Karpas-422 (cell line): ENCODE measurements around the gene HPGDS. TPM values are rescaled to one million over a fixed set of nuclear protein-coding genes. Genes with fewer than 3 reads are reported as not detected.
"Not testable (repeated sequence)": the region's sequence is repeated elsewhere in the genome, so short reads cannot be mapped to it uniquely, and the experiment has no call there.

Experiments used
- DNase-seq: peaks from one replicate; pipeline ENCODE4 v3.0.0-alpha.2; 2015
- H2AFZ ChIP-seq: fragments of 200-600 bp; sonication (generic); 2 replicates; pipeline ENCODE4 v1.6.1; 2014; ENCODE audit warnings: antibody characterized with exemption, low read length, mixed read lengths
- H3K27ac ChIP-seq: fragments of 200-600 bp; sonication (generic); 2 replicates; pipeline ENCODE4 v1.5.1; 2014; ENCODE audit warnings: mild to moderate bottlenecking, low read length, moderate library complexity
- H3K27me3 ChIP-seq: fragments of 200-600 bp; sonication (generic); 2 replicates; pipeline ENCODE4 v1.6.1; 2014; ENCODE audit warnings: low read length, mixed read lengths
- H3K36me3 ChIP-seq: fragments of 200-600 bp; sonication (generic); 2 replicates; pipeline ENCODE4 v1.6.1; 2014; ENCODE audit warnings: low read length, mixed read lengths; ENCODE audit not compliant: insufficient read depth
- H3K4me1 ChIP-seq: fragments of 200-600 bp; sonication (generic); 2 replicates; pipeline ENCODE4 v1.6.1; 2014; ENCODE audit warnings: mild to moderate bottlenecking, low read length, mixed read lengths
- H3K4me2 ChIP-seq: fragments of 200-600 bp; sonication (generic); 2 replicates; pipeline ENCODE4 v1.6.1; 2014; ENCODE audit warnings: low read length, low read depth, mild to moderate bottlenecking; ENCODE audit not compliant: poor library complexity, severe bottlenecking
- H3K4me3 ChIP-seq: fragments of 200-600 bp; sonication (generic); 2 replicates; pipeline ENCODE4 v1.5.1; 2014; ENCODE audit warnings: mild to moderate bottlenecking, antibody characterized with exemption, low read length, mixed read lengths
- H3K79me2 ChIP-seq: fragments of 200-600 bp; sonication (generic); 2 replicates; pipeline ENCODE4 v1.6.1; 2014; ENCODE audit warnings: mild to moderate bottlenecking, low read length, mixed read lengths
- H3K9ac ChIP-seq: fragments of 200-600 bp; sonication (generic); 2 replicates; pipeline ENCODE4 v1.6.0; 2014; ENCODE audit warnings: low read length
- H3K9me2 ChIP-seq: fragments of 200-600 bp; sonication (generic), shearing (Covaris generic); replicated peaks from 2 replicates; pipeline ENCODE4 v1.6.0; 2014; ENCODE audit warnings: mild to moderate bottlenecking, low read length, moderate library complexity; ENCODE audit not compliant: insufficient read depth
- H3K9me3 ChIP-seq: fragments of 300-700, 200-600 bp; sonication (generic); 2 replicates; pipeline ENCODE4 v1.6.1; 2014; ENCODE audit warnings: low read length, mixed read lengths
- H4K20me1 ChIP-seq: fragments of 200-600 bp; sonication (generic); 2 replicates; pipeline ENCODE4 v1.6.1; 2014; ENCODE audit warnings: mild to moderate bottlenecking, antibody characterized with exemption, low read length, low read depth; ENCODE audit not compliant: insufficient read depth
- total RNA-seq: library from RNA; depleted of rRNA; stranded (reverse); fragments of >200 nt; shearing (Covaris generic); gene quantifications from 2 replicates; pipeline ENCODE4 v1.2.3, GENCODE V29; 2014; ENCODE audit warnings: low replicate concordance

HPGDS gene
- total RNA-seq, 1 experiment from 2014 or later = not detected

DNA sequence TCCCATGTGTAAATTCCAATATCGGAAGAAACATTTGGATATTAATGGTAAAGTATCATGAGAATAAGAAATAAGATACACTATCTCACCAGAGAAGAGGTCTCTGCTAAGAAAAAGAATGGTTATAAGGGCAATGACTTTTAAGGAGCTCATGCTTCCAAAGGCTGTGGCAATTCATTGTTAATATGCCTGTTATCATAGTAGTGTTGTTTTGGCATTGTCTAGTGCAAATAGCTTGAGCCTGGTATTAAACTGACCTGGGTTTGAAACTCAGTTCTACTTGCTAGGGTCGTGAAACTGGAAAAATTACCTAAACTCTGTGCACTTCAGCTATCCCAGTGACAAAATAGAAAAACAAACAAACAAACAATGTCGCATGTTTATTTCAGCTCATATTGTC lies 8.8 kb downstream of the HPGDS start:
- Histone ChIP-seq H3K4me2 (no peak overlapping the region), H3K27ac (no peak overlapping the region), H3K9me2 (no peaks in the 10 kb centered on the region), H3K9me3 (no peaks in the 10 kb centered on the region), H3K4me1 (no peaks in the 10 kb centered on the region), H3K4me3 (no peak overlapping the region), H2AFZ (no peak overlapping the region), H3K36me3 (no peaks in the 10 kb centered on the region), H3K9ac (no peak overlapping the region), H3K27me3 (no peaks in the 10 kb centered on the region), H3K79me2 (no peaks in the 10 kb centered on the region), H4K20me1 (no peaks in the 10 kb centered on the region)
- DNase-seq = no peak

- no peaks in the 10 kb centered on the region for H3K9me3 ChIP-seq
- H3K27ac ChIP-seq = no peak overlapping the region
- H3K36me3 ChIP-seq = no peaks in the 10 kb centered on the region
- H3K79me2 ChIP-seq = no peaks in the 10 kb centered on the region
- no peaks in the 10 kb centered on the region for H3K27me3 ChIP-seq
- H3K9ac ChIP-seq = no peak overlapping the region
- no peak overlapping the region for H3K4me2 ChIP-seq
- H3K9me2 ChIP-seq = no peaks in the 10 kb centered on the region
- no peak for DNase-seq
- no peak overlapping the region for H3K4me3 ChIP-seq
- no peak overlapping the region for H2AFZ ChIP-seq
- H3K4me1 ChIP-seq = no peaks in the 10 kb centered on the region
- no peaks in the 10 kb centered on the region for H4K20me1 ChIP-seq
Observed at GRCh38 chr4:94332983-94333590, 9.5 kb downstream of the HPGDS start.

- Histone ChIP-seq H3K4me2 (no peak overlapping the region), H3K79me2 (no peaks in the 10 kb centered on the region), H2AFZ (no peak overlapping the region), H3K36me3 (no peaks in the 10 kb centered on the region), H3K27me3 (no peaks in the 10 kb centered on the region), H3K9me2 (no peaks in the 10 kb centered on the region), H3K9ac (no peak overlapping the region), H3K27ac (no peak overlapping the region), H3K4me1 (no peaks in the 10 kb centered on the region), H4K20me1 (no peaks in the 10 kb centered on the region), H3K4me3 (no peak overlapping the region), H3K9me3 (no peaks in the 10 kb centered on the region)
- DNase-seq = no peak
Observed at GRCh38 chr4:94329933-94330332, 12.7 kb downstream of the HPGDS start.

DNA sequence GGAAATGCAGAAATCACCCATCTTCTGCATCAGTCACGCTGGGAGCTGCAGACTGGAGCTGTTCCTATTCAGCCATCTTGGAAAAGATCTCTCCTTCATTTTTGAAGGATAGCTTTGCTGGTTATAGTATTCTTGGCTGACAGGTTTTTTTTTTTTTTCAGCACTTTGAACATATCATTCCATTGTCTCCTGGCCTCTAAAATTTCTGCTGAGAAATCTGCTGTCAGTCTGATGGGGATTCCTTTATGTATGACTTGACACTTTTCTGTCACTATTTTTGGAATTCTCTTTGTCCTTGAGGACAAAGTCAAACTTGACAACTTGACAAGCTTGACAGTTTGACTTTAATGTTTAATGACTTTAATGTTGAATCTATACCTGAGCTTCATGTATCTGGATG lies 16.8 kb downstream of the HPGDS start:
- peak; percentile 21 for DNase-seq
- H3K4me3 ChIP-seq = no peak overlapping the region
- no peaks in the 10 kb centered on the region for H4K20me1 ChIP-seq
- no peak overlapping the region for H3K9ac ChIP-seq
- no peaks in the 10 kb centered on the region for H3K36me3 ChIP-seq
- no peaks in the 10 kb centered on the region for H3K9me3 ChIP-seq
- H2AFZ ChIP-seq = no peak overlapping the region
- H3K27ac ChIP-seq = no peak overlapping the region
- no peak overlapping the region for H3K4me2 ChIP-seq
- H3K27me3 ChIP-seq = no peaks in the 10 kb centered on the region
- no peaks in the 10 kb centered on the region for H3K4me1 ChIP-seq
- no peaks in the 10 kb centered on the region for H3K9me2 ChIP-seq
- no peaks in the 10 kb centered on the region for H3K79me2 ChIP-seq

- not testable (repeated sequence) for H3K36me3 ChIP-seq, DNase-seq, H3K27ac ChIP-seq
Observed at GRCh38 chr4:94319927-94320326, 22.7 kb downstream of the HPGDS start.

DNA sequence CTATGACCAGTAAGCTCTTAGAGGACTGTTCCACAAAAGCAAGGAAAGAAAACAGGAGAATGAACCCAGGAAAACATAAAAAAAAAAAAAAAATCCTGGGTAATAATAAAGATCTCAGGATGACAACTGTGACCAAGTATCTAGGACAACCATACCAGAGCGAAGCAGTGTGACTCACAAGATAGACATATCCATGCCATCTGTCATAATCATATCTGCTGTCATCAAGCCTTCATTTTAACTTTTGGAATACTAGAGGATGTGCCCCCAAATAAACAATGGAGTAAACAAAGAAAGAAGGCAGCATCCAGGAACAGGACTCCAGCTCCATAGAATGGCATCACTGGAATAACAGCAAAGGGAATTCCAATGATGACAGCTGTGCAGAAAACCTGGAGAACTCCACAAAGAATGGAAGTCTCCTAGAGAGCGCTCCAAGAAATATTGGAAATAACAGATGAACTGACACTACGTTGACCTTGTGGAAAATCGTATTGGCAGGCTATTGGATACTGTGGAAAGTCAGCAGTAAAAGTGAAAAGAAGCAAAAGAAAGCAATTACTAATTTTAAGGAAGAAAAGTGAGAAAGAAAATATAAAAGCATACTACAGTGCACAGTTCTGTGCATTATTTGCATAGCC lies 35.3 kb downstream of the HPGDS start:
- no peaks in the 10 kb centered on the region for H3K9me3 ChIP-seq
- no peak overlapping the region for H3K27ac ChIP-seq
- H3K79me2 ChIP-seq = no peaks in the 10 kb centered on the region
- H4K20me1 ChIP-seq = no peaks in the 10 kb centered on the region
- H2AFZ ChIP-seq = no peak overlapping the region
- H3K4me1 ChIP-seq = peaks cover 3% of the 10 kb centered on the region
- H3K9me2 ChIP-seq = no peaks in the 10 kb centered on the region
- H3K4me3 ChIP-seq = no peak overlapping the region
- no peaks in the 10 kb centered on the region for H3K27me3 ChIP-seq
- H3K9ac ChIP-seq = no peak overlapping the region
- no peak for DNase-seq
- no peaks in the 10 kb centered on the region for H3K36me3 ChIP-seq
- no peak overlapping the region for H3K4me2 ChIP-seq

More at GRCh38 chr4:94319927-94320326, 22.7 kb downstream of the HPGDS start:
- H3K79me2 ChIP-seq, H4K20me1 ChIP-seq, H3K4me3 ChIP-seq, H3K9ac ChIP-seq, H3K4me1 ChIP-seq, H3K9me2 ChIP-seq, H3K9me3 ChIP-seq, H3K27me3 ChIP-seq, H3K4me2 ChIP-seq, H2AFZ ChIP-seq: not testable (repeated sequence)

GRCh38 chr4:94306713-94307112 lies 35.9 kb downstream of the HPGDS start:
- Histone ChIP-seq H3K9me3 (no peaks in the 10 kb centered on the region), H3K27me3 (no peaks in the 10 kb centered on the region), H3K9ac (no peak overlapping the region), H3K79me2 (no peaks in the 10 kb centered on the region), H3K9me2 (no peaks in the 10 kb centered on the region), H2AFZ (no peak overlapping the region), H3K4me2 (no peak overlapping the region), H3K27ac (no peak overlapping the region), H3K36me3 (no peaks in the 10 kb centered on the region), H3K4me3 (no peak overlapping the region), H3K4me1 (peaks cover 8% of the 10 kb centered on the region), H4K20me1 (no peaks in the 10 kb centered on the region)
- no peak for DNase-seq

DNA sequence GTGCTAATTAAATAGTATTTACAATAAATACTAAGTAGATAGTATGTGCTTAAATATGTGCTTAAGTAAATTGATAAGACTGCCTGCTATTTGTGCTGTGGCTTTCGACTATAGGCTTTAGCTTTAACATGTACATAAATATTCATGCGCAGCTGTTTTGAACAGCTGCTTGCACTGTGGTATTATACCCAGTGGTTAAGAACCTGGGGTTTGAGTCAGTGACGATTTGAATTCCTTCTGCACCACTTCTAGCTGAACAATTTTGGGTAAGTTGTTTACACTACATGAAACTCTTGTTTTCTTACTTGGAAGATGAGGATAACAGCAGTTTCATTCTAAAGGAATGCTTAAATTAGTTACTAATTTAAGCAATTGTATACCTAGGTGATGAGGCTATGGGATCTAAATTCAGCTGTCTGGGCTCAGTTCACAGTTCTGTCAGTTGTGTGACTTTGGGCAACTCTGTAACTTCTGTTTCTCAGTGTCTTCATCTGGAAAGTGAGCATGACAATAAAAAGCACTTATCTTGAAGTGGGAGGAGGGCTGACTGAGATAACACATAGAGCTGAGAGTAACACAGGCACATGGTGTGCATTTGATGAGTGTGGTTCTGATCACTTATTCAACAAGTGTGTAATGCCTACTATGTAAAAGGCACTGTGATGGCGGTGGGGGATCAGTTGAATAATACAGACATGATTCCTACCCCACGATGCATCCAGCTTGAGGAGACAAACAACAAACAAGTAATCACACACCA lies 37.0 kb downstream of the HPGDS start:
- H3K4me1 ChIP-seq = peaks cover 8% of the 10 kb centered on the region
- no peaks in the 10 kb centered on the region for H3K9me2 ChIP-seq
- no peaks in the 10 kb centered on the region for H3K9me3 ChIP-seq
- no peaks in the 10 kb centered on the region for H3K79me2 ChIP-seq
- H3K36me3 ChIP-seq = no peaks in the 10 kb centered on the region
- H2AFZ ChIP-seq = no peak overlapping the region
- no peak overlapping the region for H3K4me3 ChIP-seq
- H4K20me1 ChIP-seq = no peaks in the 10 kb centered on the region
- DNase-seq = no peak
- no peaks in the 10 kb centered on the region for H3K27me3 ChIP-seq
- no peak overlapping the region for H3K4me2 ChIP-seq
- no peak overlapping the region for H3K9ac ChIP-seq
- H3K27ac ChIP-seq = no peak overlapping the region
